DMS53 (cell line): Measurements from ENCODE around the gene TMEM222.

Experiments
- DNase-seq: peaks from one replicate; lab custom pipeline; 2025; lab: John Stamatoyannopoulos, UW

The TMEM222 gene

DNA sequence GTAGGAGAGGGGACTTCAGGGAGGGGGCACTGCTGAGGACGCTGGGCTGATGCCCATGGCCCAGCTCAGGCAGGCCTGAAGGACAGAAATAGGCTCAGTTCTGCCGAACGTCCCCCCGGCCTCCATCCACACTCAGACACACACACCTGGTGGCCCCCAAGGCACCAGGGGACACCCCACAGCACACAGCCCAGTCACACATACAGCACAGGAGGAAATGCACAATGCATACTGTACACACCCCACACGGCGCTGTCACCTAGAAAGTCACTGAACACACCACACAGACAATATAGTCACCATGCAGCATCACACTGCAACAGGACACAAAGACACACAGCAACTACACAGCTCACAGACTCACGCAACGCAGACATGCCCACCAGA is 20.4 kb downstream of the TMEM222 start:
- peak; percentile 60 for DNase-seq

DNA sequence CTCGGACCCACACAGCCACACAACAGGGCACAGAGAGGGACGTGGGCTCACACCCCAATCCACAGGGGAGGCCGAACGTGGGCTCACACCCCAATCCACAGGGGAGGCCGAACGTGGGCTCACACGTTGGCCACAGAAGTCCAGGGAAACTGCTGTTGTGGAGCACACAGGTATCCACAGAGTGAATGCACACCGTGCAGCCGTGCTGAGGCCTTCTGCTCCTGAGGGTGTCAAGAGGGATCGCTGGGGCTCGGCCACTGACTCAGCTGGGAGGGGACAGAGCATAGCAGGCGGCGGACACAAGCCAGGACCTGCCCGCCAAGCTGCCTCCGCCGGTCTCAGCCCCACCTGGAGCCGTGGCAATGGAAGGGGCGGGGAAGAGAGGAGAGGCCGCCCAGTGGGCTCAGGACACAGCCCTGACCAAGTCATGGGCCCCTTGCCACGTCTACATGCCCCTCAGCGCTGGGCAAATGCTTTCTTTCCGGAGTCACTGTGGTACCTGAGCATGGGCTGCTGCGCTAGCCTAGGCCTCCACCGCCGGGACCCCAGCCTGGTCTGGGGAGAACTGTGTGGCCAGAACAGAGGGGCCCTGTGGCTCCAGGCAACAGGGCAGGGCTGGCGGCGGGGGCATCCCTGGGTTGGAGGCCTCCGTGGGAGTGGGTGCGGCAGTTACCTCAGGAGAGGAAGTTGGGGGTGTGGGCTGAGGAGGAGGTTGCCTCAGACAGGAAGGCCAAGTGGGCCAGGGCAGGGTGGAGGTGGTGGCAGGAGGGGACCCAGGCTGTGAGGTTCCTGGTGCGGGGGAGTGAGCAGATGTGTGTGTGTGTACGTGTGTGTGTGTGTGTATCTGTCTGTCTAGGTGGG is 21.0 kb downstream of the TMEM222 start:
- peak; percentile 89 for DNase-seq

GRCh38 chr1:27343639-27344025 is 21.7 kb downstream of the TMEM222 start:
- DNase-seq, result no peak

- DNase-seq, result no peak
These were observed 23.3 kb downstream of the TMEM222 start for GRCh38 chr1:27345272-27345671.

- DNase-seq, result no peak
These were observed 24.4 kb downstream of the TMEM222 start for GRCh38 chr1:27346357-27346756.

GRCh38 chr1:27346991-27347624 is 25.1 kb downstream of the TMEM222 start:
- DNase-seq, result no peak

DNA sequence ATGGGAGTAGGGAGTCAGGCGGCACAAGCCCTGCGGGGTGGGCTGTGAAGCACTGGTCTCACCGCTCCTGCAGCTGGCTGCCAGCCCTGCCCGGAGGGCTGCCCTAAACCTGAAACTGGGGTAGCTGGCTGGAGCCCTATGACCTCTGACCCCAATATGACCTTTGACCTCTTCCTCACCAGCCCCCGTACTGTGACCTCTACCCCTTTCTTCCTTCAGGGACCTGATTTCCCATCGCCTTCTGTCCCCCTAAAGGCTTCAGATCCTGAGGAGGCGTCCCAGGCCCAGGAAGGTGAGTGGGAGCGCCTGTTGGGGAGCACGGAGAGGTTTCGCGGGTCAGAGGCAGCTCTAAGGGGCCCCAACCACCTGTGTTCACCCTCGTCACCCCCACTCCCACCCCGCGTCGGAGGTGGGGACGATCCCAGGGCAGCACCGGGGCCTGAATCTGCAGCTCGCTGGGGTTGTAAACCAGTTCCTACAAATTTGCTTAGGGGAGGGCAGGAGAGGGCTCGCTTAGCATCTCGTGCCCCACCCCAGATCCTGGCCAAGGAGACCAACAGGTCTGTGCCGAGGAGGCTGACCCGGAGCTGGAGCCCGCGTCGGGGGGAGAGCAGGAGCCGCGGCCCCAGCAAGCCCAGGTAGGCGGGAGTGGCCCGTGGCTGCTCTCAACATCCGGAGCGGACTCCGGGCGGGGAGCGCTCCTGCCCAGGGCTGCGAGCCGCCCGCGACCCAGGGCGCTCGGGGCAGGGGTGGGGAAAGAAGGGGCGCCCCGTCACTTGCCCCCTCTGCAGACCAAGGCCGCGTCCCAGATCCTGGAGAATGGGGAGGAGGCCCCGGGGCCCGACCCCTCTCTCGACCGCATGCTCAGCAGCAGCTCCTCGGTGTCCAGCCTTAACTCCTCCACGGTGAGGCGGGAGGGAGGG is 27.2 kb downstream of the TMEM222 start:
- peak; percentile 95 for DNase-seq

- peak; percentile 97 for DNase-seq
These were observed 28.1 kb downstream of the TMEM222 start for GRCh38 chr1:27349784-27350662.

GRCh38 chr1:27350663-27351540 is 28.9 kb downstream of the TMEM222 start:
- peak; percentile 89 for DNase-seq

GRCh38 chr1:27351541-27352107 is 29.7 kb downstream of the TMEM222 start:
- no peak for DNase-seq

DNA sequence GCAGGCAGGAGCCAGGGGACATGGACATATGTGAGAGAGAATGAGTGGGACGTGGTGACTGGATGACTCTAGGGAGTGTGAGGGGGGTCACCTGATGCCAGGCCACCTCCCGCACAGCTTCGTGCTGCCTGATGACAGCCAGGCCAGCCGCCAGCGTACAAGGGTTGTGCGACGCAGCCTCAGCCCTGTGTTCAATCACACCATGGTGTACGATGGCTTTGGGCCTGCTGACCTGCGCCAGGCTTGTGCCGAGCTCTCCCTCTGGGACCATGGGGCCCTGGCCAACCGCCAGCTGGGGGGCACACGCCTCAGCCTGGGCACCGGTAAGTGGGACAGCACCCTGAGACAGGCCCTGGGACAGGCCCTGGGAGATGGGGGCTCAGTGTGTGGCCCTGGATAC is 31.2 kb downstream of the TMEM222 start:
- DNase-seq, result no peak

- DNase-seq, result no peak
These were observed 31.7 kb downstream of the TMEM222 start for GRCh38 chr1:27353629-27354028.

GRCh38 chr1:27355683-27356082 is 33.7 kb downstream of the TMEM222 start:
- no peak for DNase-seq

DNA sequence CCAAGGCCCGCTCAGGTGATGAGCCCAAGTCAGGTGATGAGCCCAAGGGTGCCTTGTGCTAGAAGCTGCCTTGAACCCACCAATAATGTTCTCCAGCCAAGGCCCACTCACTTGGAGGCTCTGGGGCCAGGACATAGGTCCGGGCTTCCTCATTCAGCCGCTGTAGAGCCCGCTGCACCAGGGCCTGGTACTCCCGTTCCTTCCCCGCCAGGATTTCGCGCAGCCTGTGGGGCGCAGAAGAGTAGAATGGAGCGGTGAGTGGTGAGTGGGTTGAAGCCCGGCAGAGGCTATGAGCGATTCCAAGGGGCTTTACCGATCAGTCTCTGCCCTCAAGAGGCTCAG is 34.3 kb downstream of the TMEM222 start:
- no peak for DNase-seq

GRCh38 chr1:27356619-27357280 is 34.8 kb downstream of the TMEM222 start:
- no peak for DNase-seq

DNA sequence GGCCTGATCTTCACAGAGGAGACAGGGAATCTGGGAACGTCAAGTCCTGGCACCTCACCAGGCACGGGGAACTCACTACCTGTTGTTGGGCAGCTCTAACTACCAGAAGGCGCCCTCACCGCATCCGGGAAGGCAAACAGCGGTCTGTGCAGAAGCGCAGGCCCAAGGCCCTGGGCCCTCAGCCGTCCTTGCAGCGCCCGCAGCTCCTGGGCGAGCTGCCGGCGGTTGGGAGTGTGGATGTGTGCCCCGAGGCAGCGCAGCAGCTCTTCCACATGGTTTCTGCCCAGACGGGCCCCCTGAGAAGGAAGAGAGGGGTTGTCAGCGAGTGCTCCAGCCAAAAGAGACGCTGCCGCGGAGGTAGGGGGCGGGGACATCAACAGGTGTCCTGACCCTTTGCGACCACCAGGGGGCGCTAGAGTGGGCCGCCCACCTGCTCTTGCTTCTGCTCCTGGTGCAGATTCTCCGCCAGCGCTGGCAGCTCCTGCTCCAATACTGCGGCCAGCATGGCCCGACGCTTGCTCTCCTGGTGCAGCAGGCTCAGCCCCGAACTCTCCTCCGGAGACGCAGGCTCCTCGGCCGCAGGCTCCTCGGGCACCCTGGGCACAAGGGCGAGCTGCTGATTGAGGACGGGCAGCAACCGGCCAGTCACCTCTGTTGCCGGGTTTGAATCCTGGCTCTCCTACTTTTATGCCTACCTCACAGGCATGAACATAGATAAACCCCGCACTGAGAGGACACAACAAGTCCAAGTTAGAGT is 35.5 kb downstream of the TMEM222 start:
- peak; percentile 82 for DNase-seq

DNA sequence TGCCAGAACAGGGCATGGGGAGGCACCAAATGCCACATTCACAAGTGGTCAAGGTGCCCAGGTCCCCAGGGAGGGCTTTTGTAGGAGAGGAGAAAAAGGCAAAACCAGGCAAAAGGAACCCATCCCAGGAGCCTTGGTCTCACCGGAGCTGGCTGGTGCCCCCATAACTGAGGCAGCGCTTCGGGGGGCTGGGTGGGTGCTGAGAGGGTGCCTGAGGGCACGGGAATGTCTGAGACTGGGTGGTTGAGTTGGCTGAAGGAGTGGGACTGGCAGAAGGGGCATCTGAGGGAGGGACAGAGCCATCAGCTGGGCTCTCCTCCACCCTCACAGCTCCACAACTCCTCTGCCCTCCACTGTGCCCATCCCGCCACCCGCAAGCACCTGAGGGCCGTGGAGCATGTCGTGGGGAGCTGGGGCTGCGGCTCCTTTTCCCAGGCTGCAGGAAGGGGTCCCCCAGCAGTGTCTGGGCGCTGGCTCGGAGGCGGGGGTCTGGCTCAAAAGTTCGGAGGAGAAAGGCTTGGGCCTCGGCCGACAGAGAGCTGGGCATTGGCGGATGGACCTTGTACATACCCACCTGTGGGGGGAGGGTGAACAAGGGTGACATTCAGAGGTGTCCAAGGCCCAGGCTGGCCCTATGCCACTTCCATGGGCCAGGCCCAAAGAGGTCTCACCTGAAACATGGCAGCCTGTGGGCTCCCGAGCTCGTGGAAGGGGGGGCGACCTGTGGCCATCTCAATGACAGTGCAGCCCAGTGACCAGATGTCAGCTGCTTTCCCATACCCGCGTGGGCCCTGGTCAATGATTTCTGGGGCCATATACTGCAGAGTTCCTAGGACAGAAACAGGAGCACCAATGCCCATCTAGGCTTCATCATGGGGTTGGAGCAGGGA is 36.3 kb downstream of the TMEM222 start:
- DNase-seq, result no peak

DNA sequence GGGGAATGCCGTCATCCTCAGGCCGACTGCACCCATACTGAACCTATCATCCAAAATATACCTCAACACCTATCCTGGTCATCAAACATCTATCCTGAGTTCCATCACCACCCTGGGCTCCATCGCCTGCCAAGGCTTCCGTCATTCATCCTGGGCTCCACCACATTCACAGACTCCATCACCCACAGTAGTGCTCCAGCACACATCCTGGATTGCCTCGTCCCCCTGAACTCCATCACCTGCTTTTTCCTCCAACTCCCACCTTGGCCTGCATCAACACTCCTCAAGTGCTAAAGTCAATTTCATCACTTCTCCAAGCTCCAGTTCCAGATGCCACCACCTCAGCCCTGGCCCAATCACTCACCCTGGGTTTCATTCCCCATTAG is 37.0 kb downstream of the TMEM222 start:
- no peak for DNase-seq
